Calu3 (cell line): ENCODE measurements around the gene PCSK6. TPM values are rescaled to one million over a fixed set of nuclear protein-coding genes. Genes with fewer than 3 reads are reported as not detected.

Experiments
- BruUV-seq: library from RNA; stranded (reverse); fragments of 400-500 nt; replicated peaks from 2 replicates; lab custom pipeline; 2021; lab: Mats Ljungman, UMichigan
- CTCF ChIA-PET: fragments of 300-600 bp; sonication (Branson Sonifier 250); formaldehyde crosslinking; loops from one replicate; lab custom pipeline; 2022; ENCODE audit warnings: antibody characterized with exemption; lab: Charles Lee
- DNase-seq: peaks from one replicate; pipeline ENCODE4 v3.0.0; 2022
- H3K27ac Mint-ChIP-seq: one replicate; pipeline ENCODE4 v1.8.0; 2022; ENCODE audit warnings: mixed read lengths; ENCODE audit not compliant: unreplicated experiment
- H3K27me3 Mint-ChIP-seq: one replicate; pipeline ENCODE4 v1.8.0; 2022; ENCODE audit warnings: mixed read lengths; ENCODE audit not compliant: unreplicated experiment
- H3K36me3 Mint-ChIP-seq: one replicate; pipeline ENCODE4 v1.8.0; 2022; ENCODE audit warnings: mild to moderate bottlenecking, moderate library complexity, mixed read lengths; ENCODE audit not compliant: insufficient read depth, unreplicated experiment
- H3K4me1 Mint-ChIP-seq: one replicate; pipeline ENCODE4 v1.8.0; 2022; ENCODE audit warnings: mild to moderate bottlenecking, low read depth, mixed read lengths; ENCODE audit not compliant: unreplicated experiment
- H3K4me3 Mint-ChIP-seq: one replicate; pipeline ENCODE4 v1.8.0; 2022; ENCODE audit warnings: mild to moderate bottlenecking, low read depth, moderate library complexity, mixed read lengths; ENCODE audit not compliant: unreplicated experiment
- H3K9me3 Mint-ChIP-seq: one replicate; pipeline ENCODE4 v1.8.0; 2022; ENCODE audit warnings: low read depth, mixed read lengths; ENCODE audit not compliant: unreplicated experiment
- intact Hi-C: fragments of 100-400 bp; cut with micrococcal nuclease; formaldehyde crosslinking; loops from one replicate; pipeline ENCODE4 v1.10.0; 2022; ENCODE audit not compliant: unreplicated experiment
- total RNA-seq: library from RNA; stranded (reverse); gene quantifications from 2 replicates; pipeline ENCODE4 v1.2.3, GENCODE V29; 2022
- TF ChIP-seq, protein P1 (sequence below): fragments of 200-600 bp; IDR thresholded peaks from one replicate; pipeline ENCODE4 v1.8.0; 2022; ENCODE audit warnings: antibody characterized with exemption; ENCODE audit not compliant: unreplicated experiment

Gene PCSK6
- total RNA-seq, 1 experiment from 2014 or later = 5.1 TPM

DNA sequence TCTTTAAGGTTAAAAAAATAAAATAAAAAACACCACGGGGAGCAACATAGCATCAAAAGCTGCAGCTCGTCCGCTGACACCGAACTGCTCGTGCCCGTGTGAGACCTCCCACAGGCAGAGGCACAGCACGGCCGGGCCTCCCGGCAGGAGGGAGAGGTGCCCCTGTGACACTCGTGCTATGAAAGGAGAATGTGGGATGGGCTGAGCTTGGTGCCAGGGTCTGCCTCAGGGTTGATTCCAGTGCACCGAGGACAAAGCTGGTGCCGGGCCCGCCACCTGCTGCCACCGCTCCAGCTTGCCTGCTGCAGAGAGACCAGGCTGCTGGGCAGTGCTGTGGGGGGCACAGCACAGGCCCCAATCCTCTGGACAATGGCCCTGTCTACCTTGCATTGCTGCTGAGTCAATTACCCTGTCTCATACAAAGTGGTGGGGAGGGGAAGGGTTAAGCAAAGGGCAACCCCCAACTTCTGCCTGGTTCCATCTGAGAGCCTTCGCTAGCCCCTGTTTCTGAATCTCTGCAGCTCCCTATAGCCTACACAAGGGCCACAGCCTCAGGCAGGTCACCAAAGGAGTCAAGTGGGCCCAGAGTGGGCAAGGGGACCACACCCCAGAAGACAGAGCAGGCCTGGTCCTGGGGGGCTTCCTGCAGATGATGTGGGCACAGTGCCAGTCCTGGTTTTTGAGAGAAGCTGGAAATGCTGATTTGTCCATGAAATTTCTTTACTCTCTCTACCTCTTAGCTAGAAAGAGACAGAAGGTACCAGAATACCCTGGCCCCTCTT is 120.5 kb downstream of the PCSK6 start:
- Mint-ChIP-seq H3K9me3 (no peaks in the 10 kb centered on the region), H3K27me3 (no peaks in the 10 kb centered on the region), H3K4me1 (no peaks in the 10 kb centered on the region), H3K27ac (no peak overlapping the region), H3K4me3 (no peak overlapping the region), H3K36me3 (no peaks in the 10 kb centered on the region)
- no peak for DNase-seq
- TF ChIP-seq, protein P1, sequence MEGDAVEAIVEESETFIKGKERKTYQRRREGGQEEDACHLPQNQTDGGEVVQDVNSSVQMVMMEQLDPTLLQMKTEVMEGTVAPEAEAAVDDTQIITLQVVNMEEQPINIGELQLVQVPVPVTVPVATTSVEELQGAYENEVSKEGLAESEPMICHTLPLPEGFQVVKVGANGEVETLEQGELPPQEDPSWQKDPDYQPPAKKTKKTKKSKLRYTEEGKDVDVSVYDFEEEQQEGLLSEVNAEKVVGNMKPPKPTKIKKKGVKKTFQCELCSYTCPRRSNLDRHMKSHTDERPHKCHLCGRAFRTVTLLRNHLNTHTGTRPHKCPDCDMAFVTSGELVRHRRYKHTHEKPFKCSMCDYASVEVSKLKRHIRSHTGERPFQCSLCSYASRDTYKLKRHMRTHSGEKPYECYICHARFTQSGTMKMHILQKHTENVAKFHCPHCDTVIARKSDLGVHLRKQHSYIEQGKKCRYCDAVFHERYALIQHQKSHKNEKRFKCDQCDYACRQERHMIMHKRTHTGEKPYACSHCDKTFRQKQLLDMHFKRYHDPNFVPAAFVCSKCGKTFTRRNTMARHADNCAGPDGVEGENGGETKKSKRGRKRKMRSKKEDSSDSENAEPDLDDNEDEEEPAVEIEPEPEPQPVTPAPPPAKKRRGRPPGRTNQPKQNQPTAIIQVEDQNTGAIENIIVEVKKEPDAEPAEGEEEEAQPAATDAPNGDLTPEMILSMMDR = no peak
- no TSS peak for BruUV-seq
- intact Hi-C loops = no loop called here
- CTCF ChIA-PET = no interaction called here

DNA sequence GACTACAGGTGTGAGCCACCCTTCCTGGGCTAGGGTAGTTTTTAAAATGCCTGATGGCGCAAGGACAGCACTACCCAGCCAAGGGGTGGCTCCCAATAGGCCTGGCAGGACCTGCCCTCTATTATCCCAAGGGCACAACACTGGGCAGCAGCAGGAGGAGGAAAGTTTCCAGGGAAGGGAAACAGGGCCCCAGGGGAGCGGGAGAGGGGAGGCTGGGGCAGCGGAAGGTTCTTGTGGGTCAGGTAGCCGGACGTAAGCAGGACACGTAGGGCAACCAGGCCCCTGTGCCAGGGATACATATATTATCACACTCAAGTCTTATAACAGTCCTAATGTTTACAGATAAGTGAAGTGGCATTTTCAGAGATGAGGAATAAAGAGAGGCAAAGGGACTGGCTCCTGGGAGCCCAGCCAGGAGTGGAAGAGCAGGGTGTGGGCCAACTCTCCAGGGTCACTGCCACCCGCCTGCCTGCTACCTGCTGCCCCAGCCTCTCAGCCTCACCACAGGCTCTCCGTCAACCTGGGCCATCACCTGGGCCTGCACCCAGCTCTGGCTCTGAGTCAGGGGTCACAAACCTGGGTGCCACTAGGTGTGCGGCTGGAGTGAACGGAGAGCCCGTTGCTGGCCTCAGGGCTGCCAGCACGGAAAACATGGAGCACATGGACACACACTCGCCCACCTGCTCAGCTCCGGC is 121.3 kb downstream of the PCSK6 start:
- no peak overlapping the region for H3K27ac Mint-ChIP-seq
- no peak overlapping the region for H3K4me3 Mint-ChIP-seq
- no peaks in the 10 kb centered on the region for H3K36me3 Mint-ChIP-seq
- intact Hi-C loops = no loop called here
- BruUV-seq = no TSS peak
- no peak for DNase-seq
- H3K9me3 Mint-ChIP-seq = no peaks in the 10 kb centered on the region
- H3K27me3 Mint-ChIP-seq = no peaks in the 10 kb centered on the region
- TF ChIP-seq, protein P1 = no peak
- H3K4me1 Mint-ChIP-seq = no peaks in the 10 kb centered on the region
- CTCF ChIA-PET = no interaction called here

DNA sequence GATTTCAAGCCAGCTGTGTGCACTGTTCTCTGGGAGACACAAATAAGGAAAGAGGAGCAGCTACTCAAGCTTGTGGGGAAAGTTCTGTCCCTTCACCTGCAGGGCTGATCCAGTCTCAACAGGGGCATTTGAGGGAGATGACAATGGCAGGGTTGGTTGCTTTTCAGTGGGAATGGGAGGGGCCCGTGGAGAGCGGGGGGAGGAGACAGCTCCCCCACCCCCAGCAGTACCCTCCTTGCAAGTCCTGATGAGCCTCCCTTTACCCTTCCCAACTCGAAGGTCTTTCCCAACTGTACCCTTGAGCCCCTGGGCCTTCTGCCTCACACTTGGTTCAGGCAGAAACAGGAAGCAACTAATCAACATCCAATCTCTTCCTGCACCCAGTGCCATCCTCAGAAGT is 122.7 kb downstream of the PCSK6 start:
- TF ChIP-seq, protein P1 = no peak
- no TSS peak for BruUV-seq

DNA sequence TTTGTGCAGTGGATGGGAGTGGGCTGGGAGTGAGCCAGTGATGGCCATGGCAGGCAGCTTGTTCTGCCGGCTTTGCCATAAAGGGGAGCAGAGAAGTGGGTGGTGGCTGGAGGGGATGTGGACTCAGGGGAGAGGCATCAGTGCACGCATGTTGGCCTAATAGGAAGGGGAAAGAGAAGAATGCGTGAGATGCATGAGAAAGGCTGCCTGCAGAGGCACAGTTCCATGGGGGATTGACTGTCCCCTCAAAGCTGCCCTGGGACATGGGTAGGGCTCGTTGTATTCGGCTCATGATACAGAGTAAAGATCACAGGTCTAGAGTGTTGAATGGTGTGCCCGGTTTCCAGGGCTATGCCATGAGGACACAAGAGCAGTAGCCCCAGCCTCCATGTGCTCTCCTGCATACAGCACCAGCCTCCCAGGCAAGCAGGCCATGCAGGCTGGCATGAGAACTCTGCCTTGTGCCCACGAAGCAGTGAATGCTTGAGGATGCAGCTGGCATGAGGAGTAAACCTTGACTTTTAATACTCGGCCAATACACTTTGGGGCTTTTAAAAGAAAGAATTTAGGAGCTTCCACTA is 126.4 kb downstream of the PCSK6 start:
- Mint-ChIP-seq H3K4me1 (no peaks in the 10 kb centered on the region), H3K36me3 (no peaks in the 10 kb centered on the region), H3K27ac (no peak overlapping the region), H3K4me3 (no peak overlapping the region), H3K27me3 (peaks cover 32% of the 10 kb centered on the region), H3K9me3 (no peaks in the 10 kb centered on the region)
- TF ChIP-seq, protein P1 = no peak
- intact Hi-C loops = no loop called here
- BruUV-seq = no TSS peak
- DNase-seq = no peak
- CTCF ChIA-PET = no interaction called here

More for the DNA sequence above, 122.7 kb downstream of the PCSK6 start:
- Mint-ChIP-seq H3K27me3 (peaks cover 5% of the 10 kb centered on the region), H3K4me1 (no peaks in the 10 kb centered on the region), H3K27ac (no peak overlapping the region), H3K36me3 (no peaks in the 10 kb centered on the region), H3K9me3 (no peaks in the 10 kb centered on the region), H3K4me3 (no peak overlapping the region)
- no peak for DNase-seq
- intact Hi-C loops = no loop called here
- CTCF ChIA-PET = no interaction called here
